HG03103 (cell line): ENCODE results near the gene SV2C.

ENCODE experiments used
- ATAC-seq: cut with Tn5 transposase; IDR thresholded peaks from one replicate; pipeline ENCODE4 v1.9.1; 2021; ENCODE audit warnings: low read depth; ENCODE audit not compliant: unreplicated experiment

The SV2C gene

GRCh38 chr5:76091351-76091750 is 8.2 kb downstream of the SV2C start:
- ATAC-seq: no peak

GRCh38 chr5:76099286-76099702 is 16.1 kb downstream of the SV2C start:
- peak; percentile 49 for ATAC-seq

GRCh38 chr5:76099756-76100155 is 16.6 kb downstream of the SV2C start:
- ATAC-seq: peak; percentile 35

GRCh38 chr5:76104027-76104426 is 20.8 kb downstream of the SV2C start:
- ATAC-seq: no peak

- ATAC-seq: no peak
Measured at GRCh38 chr5:76106149-76106548, 23.0 kb downstream of the SV2C start.

GRCh38 chr5:76111477-76112174 is 28.4 kb downstream of the SV2C start:
- ATAC-seq: no peak

- no peak for ATAC-seq
Measured at GRCh38 chr5:76113103-76113502, 29.9 kb downstream of the SV2C start.

- ATAC-seq: no peak
Measured at GRCh38 chr5:76114179-76114851, 31.1 kb downstream of the SV2C start.

GRCh38 chr5:76125346-76125745 is 42.2 kb downstream of the SV2C start:
- ATAC-seq: no peak

GRCh38 chr5:76125888-76126287 is 42.7 kb downstream of the SV2C start:
- no peak for ATAC-seq

- no peak for ATAC-seq
Measured at GRCh38 chr5:76134003-76134402, 50.8 kb downstream of the SV2C start.

GRCh38 chr5:76134646-76135045 is 51.5 kb downstream of the SV2C start:
- no peak for ATAC-seq

- no peak for ATAC-seq
Measured at GRCh38 chr5:76137887-76138542, 54.8 kb downstream of the SV2C start.

- ATAC-seq: no peak
Measured at GRCh38 chr5:76143884-76144283, 60.7 kb downstream of the SV2C start.

- no peak for ATAC-seq
Measured at GRCh38 chr5:76144513-76145274, 61.5 kb downstream of the SV2C start.

- no peak for ATAC-seq
Measured at GRCh38 chr5:76145945-76146344, 62.8 kb downstream of the SV2C start.

GRCh38 chr5:76149636-76150035 is 66.5 kb downstream of the SV2C start:
- no peak for ATAC-seq

GRCh38 chr5:76152161-76152560 is 69.0 kb downstream of the SV2C start:
- ATAC-seq: no peak

- no peak for ATAC-seq
Measured at GRCh38 chr5:76152700-76153099, 69.5 kb downstream of the SV2C start.

GRCh38 chr5:76153271-76153670 is 70.1 kb downstream of the SV2C start:
- no peak for ATAC-seq
